IPS-20b (cell line): ENCODE data around the gene LRSAM1.

Source experiments
- H3K27ac ChIP-seq: one replicate; pipeline ENCODE4 v1.5.1; 2013; ENCODE audit warnings: low read length
- H3K27me3 ChIP-seq: 2 replicates; pipeline ENCODE4 v1.6.1; 2013; ENCODE audit warnings: mild to moderate bottlenecking, low read length, inconsistent platforms; ENCODE audit not compliant: insufficient read depth
- H3K36me3 ChIP-seq: 2 replicates; pipeline ENCODE4 v1.6.1; 2013; ENCODE audit warnings: low read depth, mild to moderate bottlenecking, inconsistent platforms, low read length, moderate library complexity; ENCODE audit not compliant: insufficient read depth
- H3K4me1 ChIP-seq: 2 replicates; pipeline ENCODE4 v1.6.1; 2013; ENCODE audit warnings: mild to moderate bottlenecking, control low read depth, inconsistent platforms, low read length, moderate library complexity; ENCODE audit not compliant: insufficient read depth
- H3K4me3 ChIP-seq: 2 replicates; pipeline ENCODE4 v1.5.1; 2013; ENCODE audit warnings: mild to moderate bottlenecking, low read length, inconsistent platforms
- H3K9ac ChIP-seq: 2 replicates; pipeline ENCODE4 v1.6.1; 2013; ENCODE audit warnings: low read depth, mild to moderate bottlenecking, inconsistent platforms, low read length, moderate library complexity
- H3K9me3 ChIP-seq: 2 replicates; pipeline ENCODE4 v1.6.1; 2013; ENCODE audit warnings: mild to moderate bottlenecking, low read depth, low read length, inconsistent platforms; ENCODE audit not compliant: insufficient read depth

Gene LRSAM1

DNA sequence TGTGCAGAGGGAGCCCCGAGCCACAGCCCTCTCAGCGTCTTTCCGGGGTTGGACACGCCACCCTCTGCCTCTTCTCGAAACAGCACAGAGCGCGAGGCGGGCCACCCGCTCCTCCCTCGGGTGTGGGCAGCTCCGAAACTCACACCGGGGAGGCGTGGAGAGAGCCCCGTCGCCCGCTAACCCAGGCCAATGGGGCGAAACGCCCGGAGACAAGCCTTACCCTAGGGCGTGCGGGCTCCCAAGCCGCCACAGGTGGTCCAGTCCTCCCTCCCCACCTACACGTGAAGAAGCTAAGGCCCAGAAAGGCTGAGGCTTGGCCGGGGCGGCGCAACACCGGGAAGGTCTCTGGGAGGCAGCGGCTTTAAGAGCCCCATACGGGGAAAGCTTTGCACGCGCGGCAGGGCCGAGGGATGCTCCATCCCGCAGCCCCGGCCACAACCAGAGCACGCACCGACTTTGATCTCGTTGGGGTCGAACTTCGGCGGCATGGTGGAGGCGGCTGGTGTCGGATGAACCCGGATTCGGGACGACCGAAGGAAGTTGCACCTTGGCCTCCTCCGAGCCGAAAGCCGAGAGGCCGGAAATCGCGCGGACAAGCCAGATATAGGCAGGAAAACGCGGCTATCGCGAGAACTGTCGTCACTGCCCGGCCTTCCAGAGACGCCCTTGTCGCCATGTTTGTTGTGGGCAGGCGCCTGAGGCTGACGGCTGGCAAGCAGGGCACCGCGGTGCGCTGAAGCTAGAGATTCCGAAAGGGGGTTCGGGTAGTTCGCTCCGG is at the start of gene LRSAM1, which contains the start of gene RPL12:
Gene LRSAM1, plus strand, starts transcription at position 681 of the 778 bp plus-strand sequence. CDS start 3,018 bp downstream, outside the sequence.
Gene RPL12, minus strand, starts transcription at position 577 of the 778 bp plus-strand sequence. Its CDS starts 89 bp downstream, at position 488.
- peak within 1 kb of the TSS; percentile 95 for H3K4me3 ChIP-seq
- H3K27ac ChIP-seq = peak within 1 kb of the TSS; percentile 76
- no peaks in the 10 kb centered on the region for H3K9me3 ChIP-seq
- peaks cover 5% of the 10 kb centered on the region; the same call in 1 of the 2 replicates for H3K4me1 ChIP-seq
- peaks cover 56% of the 10 kb centered on the region for H3K36me3 ChIP-seq
- peak within 1 kb of the TSS; percentile 99 for H3K9ac ChIP-seq
- H3K27me3 ChIP-seq = no peaks in the 10 kb centered on the region

DNA sequence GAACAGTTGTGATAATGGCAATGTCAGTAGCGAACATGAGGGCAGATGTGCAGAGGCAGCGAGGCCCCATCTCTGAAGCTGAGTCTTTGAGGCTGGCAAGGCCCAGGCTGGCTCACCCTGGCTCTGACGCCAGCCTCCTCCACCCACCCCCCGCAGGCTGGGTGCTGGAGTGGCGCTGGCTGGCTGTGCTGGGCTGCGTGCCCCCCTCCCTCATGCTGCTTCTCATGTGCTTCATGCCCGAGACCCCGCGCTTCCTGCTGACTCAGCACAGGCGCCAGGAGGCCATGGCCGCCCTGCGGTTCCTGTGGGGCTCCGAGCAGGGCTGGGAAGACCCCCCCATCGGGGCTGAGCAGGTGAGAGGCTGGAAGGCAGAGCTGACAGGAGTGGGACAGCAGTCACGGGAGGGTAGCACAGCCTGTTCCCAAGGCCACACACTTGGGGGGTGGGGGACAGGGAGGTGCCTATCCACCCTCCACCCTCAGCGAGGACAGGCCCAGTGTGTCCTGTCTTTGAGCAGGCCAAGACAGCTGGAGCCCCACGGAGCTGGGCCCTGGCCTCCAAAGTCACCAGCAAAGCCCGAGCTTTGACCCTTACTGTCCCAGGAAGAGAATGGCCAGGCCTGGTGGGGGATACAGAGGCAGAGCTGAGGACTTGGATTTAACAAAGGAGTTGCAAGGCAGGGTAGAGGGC is 48.8 kb upstream of the LRSAM1 start:
- Histone ChIP-seq H3K36me3 (peaks cover 36% of the 10 kb centered on the region), H3K9me3 (no peaks in the 10 kb centered on the region), H3K9ac (no peak overlapping the region), H3K4me1 (0 out of 2 replicates have a peak, but pooled peaks cover 3% of the 10 kb centered on the region), H3K4me3 (no peak overlapping the region), H3K27ac (no peak overlapping the region), H3K27me3 (no peaks in the 10 kb centered on the region)

DNA sequence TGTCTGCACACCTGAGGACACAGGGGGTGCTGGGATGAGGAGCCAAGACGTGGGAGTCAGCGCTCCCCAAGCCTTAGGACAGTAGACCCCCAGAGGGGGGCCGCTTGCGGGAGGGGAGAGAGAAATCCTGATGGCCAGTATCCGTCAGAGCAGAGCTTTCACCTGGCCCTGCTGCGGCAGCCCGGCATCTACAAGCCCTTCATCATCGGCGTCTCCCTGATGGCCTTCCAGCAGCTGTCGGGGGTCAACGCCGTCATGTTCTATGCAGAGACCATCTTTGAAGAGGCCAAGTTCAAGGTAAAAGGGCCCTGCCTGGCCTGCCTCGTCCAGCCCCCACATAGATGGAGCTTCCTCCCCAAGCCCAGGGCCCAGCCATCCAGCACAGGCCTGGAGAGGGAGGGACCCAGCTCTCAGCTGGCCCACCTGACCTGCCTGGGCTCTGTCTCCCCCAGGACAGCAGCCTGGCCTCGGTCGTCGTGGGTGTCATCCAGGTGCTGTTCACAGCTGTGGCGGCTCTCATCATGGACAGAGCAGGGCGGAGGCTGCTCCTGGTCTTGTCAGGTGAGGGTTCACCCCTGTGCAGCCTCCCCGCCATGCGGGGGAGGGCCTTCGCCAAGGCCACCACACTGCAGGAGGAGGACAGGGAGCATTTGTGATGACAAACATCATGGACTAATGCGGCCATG is 47.7 kb upstream of the LRSAM1 start:
- H3K27ac ChIP-seq = no peak overlapping the region
- H3K27me3 ChIP-seq = no peaks in the 10 kb centered on the region
- H3K4me3 ChIP-seq = no peak overlapping the region
- H3K36me3 ChIP-seq = peaks cover 36% of the 10 kb centered on the region
- no peak overlapping the region for H3K9ac ChIP-seq
- no peaks in the 10 kb centered on the region for H3K9me3 ChIP-seq
- no peaks in the 10 kb centered on the region for H3K4me1 ChIP-seq

DNA sequence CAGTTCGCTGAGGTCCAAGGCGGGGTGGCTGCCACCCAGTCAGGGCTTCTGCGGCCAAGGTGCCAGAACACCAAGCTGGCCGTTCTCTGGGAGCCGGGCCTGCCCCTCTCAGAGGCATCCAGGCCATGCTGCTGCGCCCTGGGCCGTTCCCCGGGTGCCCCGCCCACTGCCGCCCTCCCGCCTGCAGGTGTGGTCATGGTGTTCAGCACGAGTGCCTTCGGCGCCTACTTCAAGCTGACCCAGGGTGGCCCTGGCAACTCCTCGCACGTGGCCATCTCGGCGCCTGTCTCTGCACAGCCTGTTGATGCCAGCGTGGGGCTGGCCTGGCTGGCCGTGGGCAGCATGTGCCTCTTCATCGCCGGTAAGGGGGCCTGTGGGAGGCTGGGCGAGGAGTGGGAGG is 46.7 kb upstream of the LRSAM1 start:
- peaks cover 36% of the 10 kb centered on the region for H3K36me3 ChIP-seq
- no peak overlapping the region for H3K27ac ChIP-seq
- no peak overlapping the region for H3K9ac ChIP-seq
- no peaks in the 10 kb centered on the region for H3K9me3 ChIP-seq
- H3K4me1 ChIP-seq = no peaks in the 10 kb centered on the region
- no peak overlapping the region for H3K4me3 ChIP-seq
- no peaks in the 10 kb centered on the region for H3K27me3 ChIP-seq

DNA sequence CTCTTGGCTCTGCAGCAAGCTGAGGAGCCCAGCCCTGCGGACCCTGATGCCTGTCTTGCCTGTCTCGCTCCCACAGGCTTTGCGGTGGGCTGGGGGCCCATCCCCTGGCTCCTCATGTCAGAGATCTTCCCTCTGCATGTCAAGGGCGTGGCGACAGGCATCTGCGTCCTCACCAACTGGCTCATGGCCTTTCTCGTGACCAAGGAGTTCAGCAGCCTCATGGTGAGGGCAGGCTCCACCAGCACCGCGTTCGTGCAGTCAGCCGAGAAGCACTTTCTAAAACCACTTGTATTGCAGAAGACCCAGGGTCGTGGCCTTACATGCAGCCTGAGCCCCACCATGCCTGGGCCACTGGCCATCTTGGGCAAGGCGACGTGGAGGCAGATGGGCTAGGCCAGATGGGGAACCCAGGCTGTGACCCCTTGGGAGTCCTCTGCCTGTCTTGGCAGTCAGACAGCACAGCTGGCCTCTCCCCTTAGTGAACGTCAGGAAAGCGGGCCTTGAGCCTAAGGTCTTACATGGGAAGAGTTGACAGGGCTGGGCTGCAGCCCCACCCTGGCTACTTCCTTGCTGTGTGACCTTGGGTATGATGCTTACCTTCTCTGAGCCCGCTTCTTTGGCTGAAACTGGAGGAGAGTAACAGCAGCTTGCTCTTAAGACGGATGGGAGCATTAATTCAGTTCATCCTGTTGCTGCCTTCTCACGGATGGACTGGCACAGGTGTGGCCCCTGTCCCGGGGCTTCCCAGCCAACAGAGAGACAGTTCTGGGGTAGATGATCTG is 45.8 kb upstream of the LRSAM1 start:
- Histone ChIP-seq H3K36me3 (peaks cover 33% of the 10 kb centered on the region), H3K4me3 (no peak overlapping the region)

DNA sequence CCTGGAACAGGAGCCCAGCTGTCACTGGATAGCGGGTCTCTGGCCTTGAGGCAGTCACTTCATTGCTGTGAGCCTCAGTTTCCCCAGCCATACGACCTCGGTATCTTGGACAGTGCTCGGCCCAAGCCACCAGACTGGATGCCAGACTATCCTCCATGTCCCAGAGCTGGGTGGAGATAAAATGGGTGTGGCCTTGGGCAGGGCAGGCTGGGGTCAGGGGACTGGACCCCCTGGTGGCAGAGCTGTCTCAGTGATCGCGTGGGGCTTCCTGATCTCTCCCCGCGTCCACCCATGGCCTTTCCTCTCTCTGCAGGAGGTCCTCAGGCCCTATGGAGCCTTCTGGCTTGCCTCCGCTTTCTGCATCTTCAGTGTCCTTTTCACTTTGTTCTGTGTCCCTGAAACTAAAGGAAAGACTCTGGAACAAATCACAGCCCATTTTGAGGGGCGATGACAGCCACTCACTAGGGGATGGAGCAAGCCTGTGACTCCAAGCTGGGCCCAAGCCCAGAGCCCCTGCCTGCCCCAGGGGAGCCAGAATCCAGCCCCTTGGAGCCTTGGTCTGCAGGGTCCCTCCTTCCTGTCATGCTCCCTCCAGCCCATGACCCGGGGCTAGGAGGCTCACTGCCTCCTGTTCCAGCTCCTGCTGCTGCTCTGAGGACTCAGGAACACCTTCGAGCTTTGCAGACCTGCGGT is 44.4 kb upstream of the LRSAM1 start:
- Histone ChIP-seq H3K4me1 (no peaks in the 10 kb centered on the region), H3K9me3 (no peaks in the 10 kb centered on the region), H3K27ac (no peak overlapping the region), H3K27me3 (no peaks in the 10 kb centered on the region), H3K36me3 (peaks cover 22% of the 10 kb centered on the region), H3K9ac (no peak overlapping the region), H3K4me3 (no peak overlapping the region)

More for the DNA sequence above, 45.8 kb upstream of the LRSAM1 start:
- H3K27me3 ChIP-seq = no peaks in the 10 kb centered on the region
- no peaks in the 10 kb centered on the region for H3K9me3 ChIP-seq
- H3K4me1 ChIP-seq = no peaks in the 10 kb centered on the region
- no peak overlapping the region for H3K27ac ChIP-seq
- no peak overlapping the region for H3K9ac ChIP-seq

DNA sequence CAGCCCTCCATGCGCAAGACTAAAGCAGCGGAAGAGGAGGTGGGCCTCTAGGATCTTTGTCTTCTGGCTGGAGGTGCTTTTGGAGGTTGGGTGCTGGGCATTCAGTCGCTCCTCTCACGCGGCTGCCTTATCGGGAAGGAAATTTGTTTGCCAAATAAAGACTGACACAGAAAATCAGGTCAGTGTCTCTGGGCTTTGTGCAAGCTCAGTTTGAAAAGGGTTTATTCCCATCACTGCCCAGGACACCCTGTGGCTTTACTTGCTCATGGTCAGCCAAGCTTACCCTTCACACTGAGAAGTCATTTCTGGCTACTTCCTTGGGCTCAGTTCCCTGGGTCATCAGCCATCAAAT is 43.8 kb upstream of the LRSAM1 start:
- H3K27me3 ChIP-seq = no peaks in the 10 kb centered on the region
- H3K27ac ChIP-seq = no peak overlapping the region
- H3K9me3 ChIP-seq = no peaks in the 10 kb centered on the region
- no peak overlapping the region for H3K9ac ChIP-seq
- H3K36me3 ChIP-seq = peaks cover 19% of the 10 kb centered on the region
- H3K4me3 ChIP-seq = no peak overlapping the region
- H3K4me1 ChIP-seq = no peaks in the 10 kb centered on the region

DNA sequence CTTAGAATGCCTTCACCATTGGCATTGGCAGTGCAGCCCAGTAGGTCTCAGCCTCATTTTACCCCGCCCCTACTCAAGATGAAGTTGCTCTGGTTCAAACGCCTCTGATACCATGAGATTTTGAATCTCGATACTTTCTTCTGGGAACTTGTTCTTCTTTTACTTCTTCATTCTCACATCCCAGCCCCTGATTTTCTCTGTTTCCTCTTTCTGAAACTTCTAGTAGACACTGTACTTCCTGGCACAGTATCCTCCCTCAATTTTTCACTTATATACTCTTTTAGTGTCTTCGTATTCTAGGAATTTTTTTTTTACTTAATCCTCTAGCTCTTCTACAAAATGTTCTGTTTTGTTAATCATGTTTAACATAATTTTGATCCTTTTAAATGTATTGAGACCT is 40.2 kb upstream of the LRSAM1 start:
- no peaks in the 10 kb centered on the region for H3K36me3 ChIP-seq
- H3K4me3 ChIP-seq = no peak overlapping the region
- no peaks in the 10 kb centered on the region for H3K9me3 ChIP-seq
- no peaks in the 10 kb centered on the region for H3K4me1 ChIP-seq
- no peaks in the 10 kb centered on the region for H3K27me3 ChIP-seq
- no peak overlapping the region for H3K9ac ChIP-seq
- no peak overlapping the region for H3K27ac ChIP-seq

DNA sequence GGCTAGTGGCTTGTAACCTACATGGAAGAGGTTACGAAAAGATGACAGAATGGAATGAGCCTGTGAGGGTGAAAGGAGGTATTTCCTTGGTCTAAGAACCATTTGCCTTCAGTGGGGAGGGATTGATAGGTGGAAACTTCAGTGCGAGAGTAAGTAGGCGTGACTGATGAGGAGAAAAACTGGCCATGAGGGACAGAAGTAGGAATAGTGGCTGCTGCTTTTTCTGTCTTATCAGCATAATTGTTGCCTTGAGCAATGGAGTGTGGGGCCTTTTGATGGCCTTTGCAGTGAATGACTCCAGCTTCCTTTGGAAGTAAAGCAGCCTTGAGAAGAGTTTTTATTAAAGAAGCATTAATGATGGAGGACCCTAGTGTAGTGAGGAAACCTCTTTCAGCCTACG is 36.2 kb upstream of the LRSAM1 start:
- Histone ChIP-seq H3K27ac (no peak overlapping the region), H3K27me3 (no peaks in the 10 kb centered on the region), H3K4me3 (no peak overlapping the region), H3K9me3 (no peaks in the 10 kb centered on the region), H3K4me1 (0 out of 2 replicates have a peak, but pooled peaks cover 3% of the 10 kb centered on the region), H3K36me3 (no peaks in the 10 kb centered on the region), H3K9ac (no peak overlapping the region)

DNA sequence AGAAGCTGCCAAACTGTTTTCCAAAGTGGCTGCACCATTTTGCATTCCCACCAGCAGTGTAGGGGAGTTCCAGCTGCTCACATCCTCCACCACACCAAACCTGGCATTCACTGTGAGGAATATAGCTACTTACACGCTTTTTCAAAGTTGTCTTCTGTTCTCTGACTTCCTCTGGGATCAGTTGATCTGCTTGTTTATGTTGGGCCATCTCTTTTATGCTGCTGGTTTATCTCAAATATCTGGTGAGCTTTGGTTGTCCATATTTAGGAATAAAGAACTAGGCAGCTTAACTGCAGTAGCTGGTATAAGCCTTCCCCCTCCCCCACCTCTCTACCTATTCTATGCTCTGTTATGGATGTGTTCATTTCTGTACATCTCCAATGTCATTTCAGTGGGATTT is 35.7 kb upstream of the LRSAM1 start:
- Histone ChIP-seq H3K9me3 (no peaks in the 10 kb centered on the region), H3K4me1 (0 out of 2 replicates have a peak, but pooled peaks cover 3% of the 10 kb centered on the region), H3K9ac (no peak overlapping the region)

More for the DNA sequence above, 35.7 kb upstream of the LRSAM1 start:
- no peaks in the 10 kb centered on the region for H3K27me3 ChIP-seq
- H3K4me3 ChIP-seq = no peak overlapping the region
- H3K27ac ChIP-seq = no peak overlapping the region
- H3K36me3 ChIP-seq = no peaks in the 10 kb centered on the region
